Measurements from ENCODE around the gene PRRC2B.

DNA sequence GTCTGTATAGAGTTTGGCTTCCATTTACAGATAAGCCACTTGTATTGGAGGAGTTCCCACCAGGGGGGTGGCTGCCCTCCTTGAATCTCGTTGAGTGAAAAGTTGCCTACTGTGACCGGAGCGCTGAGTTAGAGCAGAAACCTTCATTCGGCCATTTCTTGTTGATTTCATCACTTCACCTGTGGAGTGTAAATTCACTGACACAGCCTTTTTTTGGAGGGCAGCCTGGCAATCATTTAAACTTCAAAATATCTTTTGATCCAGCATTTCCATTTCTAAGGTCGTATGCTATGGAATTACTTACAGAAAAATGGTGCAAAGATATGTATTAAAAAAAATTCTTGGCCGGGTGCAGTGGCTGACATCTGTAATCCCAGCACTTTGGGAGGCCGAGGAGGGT, 40.8 kb downstream of the PRRC2B start:
- TF ChIP-seq, protein P1, sequence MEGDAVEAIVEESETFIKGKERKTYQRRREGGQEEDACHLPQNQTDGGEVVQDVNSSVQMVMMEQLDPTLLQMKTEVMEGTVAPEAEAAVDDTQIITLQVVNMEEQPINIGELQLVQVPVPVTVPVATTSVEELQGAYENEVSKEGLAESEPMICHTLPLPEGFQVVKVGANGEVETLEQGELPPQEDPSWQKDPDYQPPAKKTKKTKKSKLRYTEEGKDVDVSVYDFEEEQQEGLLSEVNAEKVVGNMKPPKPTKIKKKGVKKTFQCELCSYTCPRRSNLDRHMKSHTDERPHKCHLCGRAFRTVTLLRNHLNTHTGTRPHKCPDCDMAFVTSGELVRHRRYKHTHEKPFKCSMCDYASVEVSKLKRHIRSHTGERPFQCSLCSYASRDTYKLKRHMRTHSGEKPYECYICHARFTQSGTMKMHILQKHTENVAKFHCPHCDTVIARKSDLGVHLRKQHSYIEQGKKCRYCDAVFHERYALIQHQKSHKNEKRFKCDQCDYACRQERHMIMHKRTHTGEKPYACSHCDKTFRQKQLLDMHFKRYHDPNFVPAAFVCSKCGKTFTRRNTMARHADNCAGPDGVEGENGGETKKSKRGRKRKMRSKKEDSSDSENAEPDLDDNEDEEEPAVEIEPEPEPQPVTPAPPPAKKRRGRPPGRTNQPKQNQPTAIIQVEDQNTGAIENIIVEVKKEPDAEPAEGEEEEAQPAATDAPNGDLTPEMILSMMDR (IDR thresholded peaks at IDR 0.05) = no peak
- no peak for TF ChIP-seq POLR2A (IDR thresholded peaks at IDR 0.05)
- no peak for TF ChIP-seq EP300 (IDR thresholded peaks at IDR 0.05)
